ENCODE results near the gene RPP25L. TPM values are rescaled to one million over a fixed set of nuclear protein-coding genes. Genes with fewer than 3 reads are reported as not detected.
A peak's percentile ranks its signal among the peaks of the same experiment; 100 is the strongest.

RPP25L gene
- total RNA-seq, 2 donors from 2014 or later: 19.3 to 22.4 TPM

GRCh38 chr9:34648673-34649072 is 36.8 kb upstream of the RPP25L start:
- Histone ChIP-seq H3K27ac (ENCODE audit: low read depth, low read length) (no peak overlapping the region), H3K27me3 (ENCODE audit: control insufficient read depth, insufficient read depth, low read length, poor library complexity, severe bottlenecking) (no peaks in the 10 kb centered on the region), H3K36me3 (ENCODE audit: control insufficient read depth, insufficient read depth, low read length) (peaks cover 28% of the 10 kb centered on the region), H3K4me3 (ENCODE audit: low read length) (no peak overlapping the region), H3K9ac (ENCODE audit: extremely low read depth, low read length, poor library complexity, severe bottlenecking) (no peak overlapping the region), H3K4me1 (ENCODE audit: control insufficient read depth, insufficient read depth, low read length) (peaks cover 27% of the 10 kb centered on the region), H3K9me3 (ENCODE audit: control insufficient read depth, low read length) (no peaks in the 10 kb centered on the region)
- Mint-ChIP-seq H3K4me3 (no peak overlapping the region), H3K27ac (no peak overlapping the region), H3K9me3 (no peaks in the 10 kb centered on the region), H3K36me3 (ENCODE audit: low read depth) (peaks cover 20% of the 10 kb centered on the region), H3K4me1 (peaks cover 49% of the 10 kb centered on the region), H3K27me3 (ENCODE audit: insufficient read depth) (no peaks in the 10 kb centered on the region)
- DNase-seq: no peak
- WGBS, 2 experiments (ENCODE audit: insufficient coverage in 1 of 2, insufficient read length in 1 of 2): 95 to 97% methylated on average over 7 to 8 of the region's 8 CpGs
- no peak for TF ChIP-seq CTCF (conservative IDR thresholded peaks at IDR 0.05)

GRCh38 chr9:34647651-34648050 is 35.8 kb upstream of the RPP25L start:
- H3K4me3 ChIP-seq (ENCODE audit: low read length): peak overlapping the region; percentile 87
- H3K27ac ChIP-seq (ENCODE audit: low read depth, low read length): no peak overlapping the region
- WGBS, 2 experiments (ENCODE audit: insufficient coverage in 1 of 2, insufficient read length in 1 of 2): 87 to 88% methylated on average over 9 to 10 of the region's 10 CpGs
- peaks cover 40% of the 10 kb centered on the region for H3K4me1 Mint-ChIP-seq
- DNase-seq: no peak
- H3K36me3 ChIP-seq (ENCODE audit: control insufficient read depth, insufficient read depth, low read length): peaks cover 28% of the 10 kb centered on the region
- no peak overlapping the region for H3K9ac ChIP-seq (ENCODE audit: extremely low read depth, low read length, poor library complexity, severe bottlenecking)
- no peak overlapping the region for H3K27ac Mint-ChIP-seq
- H3K27me3 Mint-ChIP-seq (ENCODE audit: insufficient read depth): no peaks in the 10 kb centered on the region
- H3K4me3 Mint-ChIP-seq: peak overlapping the region; percentile 83
- H3K9me3 ChIP-seq (ENCODE audit: control insufficient read depth, low read length): no peaks in the 10 kb centered on the region
- peaks cover 20% of the 10 kb centered on the region for H3K4me1 ChIP-seq (ENCODE audit: control insufficient read depth, insufficient read depth, low read length)
- H3K27me3 ChIP-seq (ENCODE audit: control insufficient read depth, insufficient read depth, low read length, poor library complexity, severe bottlenecking): no peaks in the 10 kb centered on the region
- no peak for TF ChIP-seq CTCF (conservative IDR thresholded peaks at IDR 0.05)
- H3K9me3 Mint-ChIP-seq: no peaks in the 10 kb centered on the region
- H3K36me3 Mint-ChIP-seq (ENCODE audit: low read depth): peaks cover 20% of the 10 kb centered on the region

GRCh38 chr9:34647084-34647403 is 35.1 kb upstream of the RPP25L start:
- no peak for TF ChIP-seq CTCF (conservative IDR thresholded peaks at IDR 0.05)
- Mint-ChIP-seq H3K27ac (peak overlapping the region; percentile 89), H3K4me3 (peak overlapping the region; percentile 83), H3K4me1 (peaks cover 34% of the 10 kb centered on the region), H3K36me3 (ENCODE audit: low read depth) (peaks cover 20% of the 10 kb centered on the region), H3K9me3 (no peaks in the 10 kb centered on the region), H3K27me3 (ENCODE audit: insufficient read depth) (no peaks in the 10 kb centered on the region)
- no peak overlapping the region for H3K27ac ChIP-seq (ENCODE audit: low read depth, low read length)
- peak overlapping the region; percentile 65 for H3K9ac ChIP-seq (ENCODE audit: extremely low read depth, low read length, poor library complexity, severe bottlenecking)
- H3K9me3 ChIP-seq (ENCODE audit: control insufficient read depth, low read length): no peaks in the 10 kb centered on the region
- DNase-seq: no peak
- peaks cover 14% of the 10 kb centered on the region for H3K4me1 ChIP-seq (ENCODE audit: control insufficient read depth, insufficient read depth, low read length)
- peak overlapping the region; percentile 87 for H3K4me3 ChIP-seq (ENCODE audit: low read length)
- no peaks in the 10 kb centered on the region for H3K27me3 ChIP-seq (ENCODE audit: control insufficient read depth, insufficient read depth, low read length, poor library complexity, severe bottlenecking)
- peaks cover 28% of the 10 kb centered on the region for H3K36me3 ChIP-seq (ENCODE audit: control insufficient read depth, insufficient read depth, low read length)
- WGBS, 2 experiments (ENCODE audit: insufficient coverage in 1 of 2, insufficient read length in 1 of 2): 0 to 10% methylated on average over 2 to 8 of the region's 8 CpGs
